ENCODE results near the gene CAMK1D. TPM values are rescaled to one million over a fixed set of nuclear protein-coding genes. Genes with fewer than 3 reads are reported as not detected.

The CAMK1D gene
- polyA plus RNA-seq, 1 donor from 2014 or later, result 41.4 TPM

DNA sequence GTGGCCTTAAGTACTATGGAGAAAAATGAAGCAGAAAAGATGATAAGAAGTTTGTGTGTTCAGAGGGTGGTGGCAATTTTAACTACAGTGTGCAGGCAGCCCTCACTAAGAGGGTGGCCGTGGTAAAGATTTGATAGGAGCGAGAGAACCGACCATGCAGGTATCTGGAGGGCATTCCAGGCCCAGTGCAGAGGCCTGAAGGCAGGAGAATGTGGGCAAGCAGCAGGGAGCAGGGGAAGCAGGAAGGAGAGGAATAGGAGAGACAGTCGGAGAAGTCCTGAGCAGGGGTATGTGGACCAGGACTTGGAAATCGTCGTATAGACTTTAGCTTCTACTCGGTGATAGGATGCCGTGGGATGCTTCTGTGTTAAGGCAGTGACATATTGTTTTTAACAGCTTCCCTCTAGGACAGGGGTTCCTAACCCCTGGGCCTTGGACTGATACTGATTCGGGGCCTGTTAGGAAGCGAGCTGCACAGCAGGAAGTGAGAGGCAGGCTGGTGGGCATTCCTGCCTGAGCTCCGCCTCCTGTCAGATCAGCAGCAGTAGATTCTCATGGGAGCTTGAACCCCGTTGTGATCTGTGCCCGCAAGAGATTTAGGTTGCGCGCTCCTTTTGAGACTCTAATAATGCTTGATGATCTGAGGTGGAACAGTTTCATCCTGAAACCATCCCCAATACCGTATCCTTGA lies 425.0 kb downstream of the CAMK1D start:
- H3K36me3 Mint-ChIP-seq, result peaks cover 20% of the 10 kb centered on the region
- no peaks in the 10 kb centered on the region for H3K9me3 Mint-ChIP-seq
- peaks cover 15 to 21% (median 20%) of the 10 kb centered on the region in 3 donors for H3K4me1 Mint-ChIP-seq
- H3K4me3 Mint-ChIP-seq, result peak overlapping the region in 2 of 4 donors; percentile 9 to 44
- H3K27ac Mint-ChIP-seq, result peak overlapping the region in 2 of 3 donors; percentile 18 to 45
- H3K27me3 Mint-ChIP-seq, result no peaks in the 10 kb centered on the region

DNA sequence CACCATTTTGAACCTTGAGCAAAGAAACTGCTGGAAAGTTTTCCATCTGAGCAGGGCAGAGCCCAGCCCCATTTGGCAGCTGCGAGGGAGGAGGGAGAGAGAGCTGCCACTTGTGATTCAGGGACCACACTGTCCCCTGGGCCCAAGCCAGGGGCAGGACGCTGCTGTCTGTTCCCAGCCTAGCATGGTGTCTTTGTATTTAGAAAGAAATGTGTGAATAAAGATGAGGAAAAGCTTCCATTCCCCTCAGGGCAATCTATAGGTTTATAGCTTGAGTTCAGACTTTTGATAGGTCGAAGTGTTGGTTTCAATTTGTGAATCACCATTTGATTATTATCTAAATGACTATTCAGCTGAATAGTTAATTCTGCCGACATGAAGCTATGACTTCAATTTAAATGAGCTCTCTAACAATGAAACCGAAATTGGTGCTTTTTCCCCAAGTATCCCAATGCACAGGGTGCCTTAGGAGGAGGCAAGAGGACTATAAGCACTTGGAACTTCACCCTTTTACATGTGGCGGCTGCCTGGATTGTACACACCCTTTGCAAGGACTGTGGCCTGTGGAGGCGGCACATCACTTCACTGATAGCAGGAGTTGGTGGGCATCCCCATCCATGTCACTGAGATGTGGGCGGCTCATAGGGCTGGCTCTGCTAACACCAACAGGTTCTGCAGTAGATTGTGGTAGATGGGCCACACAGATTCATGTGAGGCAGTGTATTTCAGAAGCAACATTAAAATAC lies 428.7 kb downstream of the CAMK1D start:
- H3K4me3 Mint-ChIP-seq, result no peak overlapping the region
- H3K4me1 Mint-ChIP-seq, result peaks cover 10 to 26% (median 12%) of the 10 kb centered on the region in 3 donors
- peaks cover 13% of the 10 kb centered on the region for H3K36me3 Mint-ChIP-seq
- H3K9me3 Mint-ChIP-seq, result no peaks in the 10 kb centered on the region
- H3K27ac Mint-ChIP-seq, result peak overlapping the region in 1 of 3 donors; percentile 13
- no peaks in the 10 kb centered on the region for H3K27me3 Mint-ChIP-seq

DNA sequence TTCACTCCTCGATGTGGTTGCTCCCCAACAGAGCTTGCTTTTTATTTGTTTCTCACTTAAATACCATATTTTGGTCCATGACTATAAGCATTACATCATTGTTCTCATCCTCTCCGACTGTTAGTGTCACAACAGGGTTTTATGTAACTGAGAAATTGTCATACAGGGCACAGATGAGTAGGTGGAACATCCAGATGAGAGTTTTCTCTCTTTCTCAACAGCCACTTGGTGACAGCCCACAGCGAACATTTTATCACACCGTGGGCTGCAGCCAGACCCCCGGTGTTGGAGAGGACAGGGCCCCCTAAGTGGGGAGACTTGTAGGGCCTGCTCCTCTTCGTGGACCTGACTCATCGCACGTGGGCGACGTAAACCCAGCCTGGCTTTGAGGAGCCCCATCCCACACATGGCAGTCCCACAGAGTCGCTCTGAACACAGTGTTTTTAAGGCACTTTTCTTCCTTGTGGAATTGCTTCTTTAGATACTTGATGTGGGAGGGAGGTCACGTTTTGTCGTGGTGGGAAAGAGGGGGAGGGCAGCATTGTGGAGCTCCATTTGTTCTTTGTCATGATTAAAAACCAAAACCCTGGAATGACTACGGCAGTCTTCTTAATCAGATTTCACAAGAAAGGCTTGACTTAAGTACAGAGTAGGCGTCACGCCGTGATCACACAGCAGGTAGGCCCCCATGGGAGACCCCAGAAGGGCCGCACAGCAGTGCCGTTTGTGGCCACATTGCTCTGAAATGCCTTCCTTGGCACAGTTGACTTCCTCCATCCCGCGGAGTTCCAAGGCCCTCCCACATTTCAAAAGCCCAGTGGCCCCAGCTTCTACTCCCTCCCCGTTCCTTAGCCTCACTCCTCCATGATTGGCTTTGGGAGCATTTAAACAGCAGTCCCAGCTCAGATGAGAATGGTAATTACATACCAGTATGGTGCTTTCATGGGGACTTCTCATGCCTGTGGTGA lies 431.6 kb downstream of the CAMK1D start:
- no peaks in the 10 kb centered on the region for H3K9me3 Mint-ChIP-seq
- H3K36me3 Mint-ChIP-seq, result peaks cover 12% of the 10 kb centered on the region
- peaks cover 3 to 15% (median 8%) of the 10 kb centered on the region in 3 donors for H3K4me1 Mint-ChIP-seq
- H3K27ac Mint-ChIP-seq, result no peak overlapping the region
- H3K27me3 Mint-ChIP-seq, result no peaks in the 10 kb centered on the region
- H3K4me3 Mint-ChIP-seq, result no peak overlapping the region

DNA sequence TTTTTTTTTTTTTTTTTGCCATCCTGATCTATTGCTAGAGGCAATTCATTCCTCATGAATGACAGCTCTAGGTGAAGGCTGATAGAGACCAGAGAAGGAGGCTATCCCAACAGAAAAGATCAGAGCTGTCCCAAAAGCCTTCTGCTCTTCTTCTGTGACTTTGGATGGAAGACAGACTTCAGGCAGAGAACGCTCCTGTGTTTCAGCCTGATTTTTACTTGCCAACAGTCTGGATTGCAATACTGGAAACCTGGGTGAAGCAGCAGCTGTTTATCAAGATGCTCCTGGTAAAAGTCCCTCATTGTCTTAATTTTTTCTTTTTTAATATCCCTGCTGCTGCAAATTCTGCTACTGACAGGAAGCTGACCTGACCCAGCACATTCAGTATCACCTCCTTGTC lies 432.6 kb downstream of the CAMK1D start:
- Mint-ChIP-seq H3K27ac (no peak overlapping the region), H3K27me3 (no peaks in the 10 kb centered on the region), H3K36me3 (peaks cover 11% of the 10 kb centered on the region), H3K4me1 (peaks cover 3 to 15% (median 8%) of the 10 kb centered on the region in 3 donors), H3K4me3 (no peak overlapping the region), H3K9me3 (no peaks in the 10 kb centered on the region)

DNA sequence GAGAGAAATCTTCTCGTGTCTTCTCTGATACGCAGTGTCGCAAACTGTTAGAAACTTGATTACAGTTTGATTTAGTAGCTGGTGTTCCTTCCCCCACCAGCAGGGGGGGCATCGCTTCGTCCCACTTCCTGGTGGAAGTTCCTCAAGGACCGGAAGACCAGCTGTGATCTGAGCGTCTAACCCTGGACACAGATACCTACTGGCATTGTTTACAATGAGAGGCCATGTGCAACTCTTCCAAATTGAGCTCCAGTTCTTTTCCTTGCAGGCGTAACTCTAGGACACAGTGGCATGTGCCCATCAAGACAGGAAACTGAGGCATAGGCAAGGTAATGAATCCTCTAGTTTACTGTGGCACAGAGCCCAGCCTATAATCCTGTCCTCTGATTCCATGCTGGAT lies 433.2 kb downstream of the CAMK1D start:
- Mint-ChIP-seq H3K27me3 (no peaks in the 10 kb centered on the region), H3K4me3 (no peak overlapping the region), H3K36me3 (peaks cover 10% of the 10 kb centered on the region), H3K9me3 (no peaks in the 10 kb centered on the region), H3K27ac (peak overlapping the region in 2 of 3 donors; percentile 46 to 67), H3K4me1 (peaks cover 3 to 15% (median 8%) of the 10 kb centered on the region in 3 donors)

DNA sequence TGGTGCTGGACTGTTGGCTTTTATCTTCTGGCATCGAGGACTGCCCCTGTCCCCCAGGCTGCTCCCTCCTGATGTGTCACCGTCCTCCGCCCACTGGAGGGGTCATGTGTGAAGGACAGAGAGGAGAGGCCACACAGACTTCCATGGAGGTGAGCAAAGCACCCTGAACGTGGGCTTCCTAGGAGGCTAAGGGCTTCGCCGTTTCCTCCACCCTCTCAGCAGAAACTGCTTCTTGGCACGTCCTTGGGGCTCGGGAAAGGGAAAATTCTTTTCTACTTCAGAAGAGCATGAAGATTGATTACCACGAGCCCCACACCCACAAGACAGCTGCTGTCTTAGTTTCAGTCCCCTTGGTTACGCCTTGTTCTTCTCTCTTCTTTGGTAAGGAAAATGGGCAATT lies 433.9 kb downstream of the CAMK1D start:
- Mint-ChIP-seq H3K27me3 (no peaks in the 10 kb centered on the region), H3K9me3 (no peaks in the 10 kb centered on the region), H3K36me3 (peaks cover 4% of the 10 kb centered on the region), H3K4me1 (peaks cover 3 to 15% (median 8%) of the 10 kb centered on the region in 3 donors), H3K27ac (no peak overlapping the region), H3K4me3 (no peak overlapping the region)

DNA sequence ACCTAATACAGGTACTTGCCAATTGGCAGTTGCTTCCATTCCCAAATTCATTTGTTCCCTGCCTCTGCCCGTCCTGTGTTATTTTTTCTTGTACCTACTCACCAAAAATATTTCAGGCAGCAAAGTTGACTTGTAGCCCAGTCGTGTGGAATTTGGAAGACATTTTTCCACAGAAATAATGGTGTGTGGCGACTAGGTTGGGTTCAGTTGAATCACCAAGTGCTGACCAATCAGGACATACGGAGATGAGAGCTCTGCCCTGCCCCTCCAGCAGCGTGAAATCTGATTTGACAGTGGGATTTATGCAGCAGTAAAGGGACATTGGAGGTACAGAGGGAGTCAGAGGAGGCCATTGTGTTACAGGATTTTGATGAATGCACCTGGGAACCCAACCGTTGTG lies 435.3 kb downstream of the CAMK1D start:
- no peak overlapping the region for H3K4me3 Mint-ChIP-seq
- peaks cover 3% of the 10 kb centered on the region for H3K36me3 Mint-ChIP-seq

DNA sequence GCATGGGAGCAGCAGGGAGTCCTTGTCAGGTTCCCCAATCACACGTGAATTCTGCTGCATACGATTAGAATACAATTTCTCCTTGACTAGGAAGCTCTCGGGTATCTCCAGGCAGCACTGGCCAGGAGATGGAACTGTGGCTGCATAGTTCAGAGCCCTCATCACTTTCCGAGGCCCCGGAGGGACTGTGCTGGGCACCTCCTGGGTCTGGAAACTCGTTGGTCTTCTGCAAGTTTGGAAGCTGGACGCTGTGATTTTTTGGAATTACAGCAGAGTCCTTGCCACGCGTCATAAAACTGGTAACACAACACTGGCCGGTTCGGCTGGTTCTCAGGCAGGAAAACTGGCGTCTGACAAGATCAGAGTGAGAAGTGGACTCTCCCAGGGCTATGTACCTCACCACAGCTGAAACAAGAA lies 436.1 kb downstream of the CAMK1D start:
- Mint-ChIP-seq H3K4me3 (no peak overlapping the region), H3K4me1 (peaks cover 3 to 8% (median 6%) of the 10 kb centered on the region in 3 donors), H3K27ac (no peak overlapping the region), H3K27me3 (no peaks in the 10 kb centered on the region), H3K9me3 (no peaks in the 10 kb centered on the region), H3K36me3 (peaks cover 3% of the 10 kb centered on the region)

More for the DNA sequence above, 435.3 kb downstream of the CAMK1D start:
- no peaks in the 10 kb centered on the region for H3K9me3 Mint-ChIP-seq
- no peak overlapping the region for H3K27ac Mint-ChIP-seq
- peaks cover 3 to 15% (median 8%) of the 10 kb centered on the region in 3 donors for H3K4me1 Mint-ChIP-seq
- H3K27me3 Mint-ChIP-seq, result no peaks in the 10 kb centered on the region

DNA sequence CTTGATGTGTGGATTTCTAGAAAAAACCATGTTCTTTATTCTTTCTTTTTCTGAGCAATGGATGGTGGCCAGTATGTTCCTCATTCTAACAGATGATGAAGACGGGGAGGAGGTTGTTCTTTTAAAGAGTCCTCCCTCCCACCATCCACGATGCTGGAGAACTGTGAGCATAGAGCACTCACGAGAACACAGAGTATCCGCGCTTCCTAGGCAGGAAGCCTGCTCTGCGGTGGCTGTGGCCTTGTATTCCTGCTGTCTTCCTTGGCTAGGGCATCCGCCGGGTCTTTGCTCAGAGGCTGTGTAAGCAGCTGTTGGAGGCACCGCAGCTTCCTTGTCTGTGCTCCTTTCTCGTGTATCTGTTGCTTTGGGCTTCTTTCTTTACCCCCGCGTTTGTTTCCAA lies 437.9 kb downstream of the CAMK1D start:
- peaks cover 3% of the 10 kb centered on the region for H3K36me3 Mint-ChIP-seq
- H3K27me3 Mint-ChIP-seq, result no peaks in the 10 kb centered on the region
- H3K9me3 Mint-ChIP-seq, result no peaks in the 10 kb centered on the region
- no peak overlapping the region for H3K27ac Mint-ChIP-seq
- no peak overlapping the region for H3K4me3 Mint-ChIP-seq
- peaks cover 3% of the 10 kb centered on the region in 3 donors for H3K4me1 Mint-ChIP-seq

DNA sequence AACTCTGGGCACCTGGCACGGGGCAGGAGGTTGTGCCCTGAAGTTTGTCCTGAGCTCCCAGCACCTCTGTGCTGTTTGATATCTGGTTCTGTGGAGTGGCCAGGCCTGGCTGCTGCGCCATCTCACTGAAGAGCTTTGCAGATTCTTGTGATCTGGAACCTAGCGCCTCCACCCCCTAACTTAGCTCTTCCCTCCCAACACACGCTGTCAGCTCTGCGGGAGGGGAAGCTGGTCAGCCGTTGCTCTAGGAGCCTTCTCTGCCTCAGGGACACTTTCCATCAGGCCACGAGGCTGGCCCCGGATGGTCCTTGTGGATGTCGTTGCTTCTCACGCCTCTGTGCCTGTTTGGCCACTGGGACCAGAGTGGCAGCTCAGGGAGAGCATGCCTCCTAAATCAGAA lies 438.9 kb downstream of the CAMK1D start:
- Mint-ChIP-seq H3K36me3 (no peaks in the 10 kb centered on the region), H3K27me3 (no peaks in the 10 kb centered on the region), H3K4me1 (peaks cover 0 to 3% (median 0%) of the 10 kb centered on the region in 3 donors)

DNA sequence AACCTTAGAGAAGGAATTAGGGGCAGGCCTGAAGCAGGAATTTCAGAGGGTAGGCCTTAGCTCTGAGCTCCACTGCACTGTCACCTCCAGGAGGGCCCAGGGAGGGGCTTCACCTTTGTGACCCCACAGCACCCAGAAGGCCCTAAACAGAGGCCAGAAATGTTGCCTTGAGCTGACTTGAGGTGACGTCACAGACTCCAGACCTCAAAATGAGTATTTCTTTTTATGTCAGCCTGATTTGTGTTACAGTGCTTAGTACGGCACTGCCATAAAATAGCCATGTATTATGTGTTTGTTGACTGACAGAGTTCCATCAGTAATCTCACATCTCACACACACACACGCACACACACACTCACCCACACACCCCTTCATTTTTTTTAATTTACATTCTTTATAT lies 440.9 kb downstream of the CAMK1D start:
- no peak overlapping the region for H3K27ac Mint-ChIP-seq
- H3K9me3 Mint-ChIP-seq, result no peaks in the 10 kb centered on the region
- H3K4me3 Mint-ChIP-seq, result no peak overlapping the region
- H3K27me3 Mint-ChIP-seq, result no peaks in the 10 kb centered on the region
- peaks cover 0 to 3% (median 0%) of the 10 kb centered on the region in 3 donors for H3K4me1 Mint-ChIP-seq
- H3K36me3 Mint-ChIP-seq, result no peaks in the 10 kb centered on the region

More for the DNA sequence above, 438.9 kb downstream of the CAMK1D start:
- no peak overlapping the region for H3K27ac Mint-ChIP-seq
- H3K9me3 Mint-ChIP-seq, result no peaks in the 10 kb centered on the region
- H3K4me3 Mint-ChIP-seq, result no peak overlapping the region

DNA sequence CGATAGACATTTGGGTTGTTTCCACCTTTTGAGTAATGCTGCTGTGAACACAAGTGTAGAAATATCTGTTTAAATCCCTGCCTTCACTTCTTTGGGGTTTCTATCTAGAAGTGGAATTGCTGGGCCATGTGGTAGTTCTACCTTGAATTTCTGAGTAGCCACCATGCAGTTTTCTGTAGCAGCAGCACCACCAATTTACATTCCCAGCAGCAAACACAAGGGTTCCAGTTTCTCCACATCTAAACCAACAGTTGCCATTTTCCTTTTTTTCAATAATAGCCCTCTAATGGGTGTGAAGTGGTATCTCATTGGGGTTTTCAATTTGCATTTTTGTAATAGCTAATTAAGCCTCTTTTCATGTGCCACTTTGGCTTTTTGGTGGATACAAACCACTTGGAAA lies 442.4 kb downstream of the CAMK1D start:
- Mint-ChIP-seq H3K27me3 (no peaks in the 10 kb centered on the region), H3K36me3 (no peaks in the 10 kb centered on the region), H3K9me3 (no peaks in the 10 kb centered on the region), H3K4me3 (no peak overlapping the region), H3K4me1 (no peaks in the 10 kb centered on the region), H3K27ac (no peak overlapping the region)

DNA sequence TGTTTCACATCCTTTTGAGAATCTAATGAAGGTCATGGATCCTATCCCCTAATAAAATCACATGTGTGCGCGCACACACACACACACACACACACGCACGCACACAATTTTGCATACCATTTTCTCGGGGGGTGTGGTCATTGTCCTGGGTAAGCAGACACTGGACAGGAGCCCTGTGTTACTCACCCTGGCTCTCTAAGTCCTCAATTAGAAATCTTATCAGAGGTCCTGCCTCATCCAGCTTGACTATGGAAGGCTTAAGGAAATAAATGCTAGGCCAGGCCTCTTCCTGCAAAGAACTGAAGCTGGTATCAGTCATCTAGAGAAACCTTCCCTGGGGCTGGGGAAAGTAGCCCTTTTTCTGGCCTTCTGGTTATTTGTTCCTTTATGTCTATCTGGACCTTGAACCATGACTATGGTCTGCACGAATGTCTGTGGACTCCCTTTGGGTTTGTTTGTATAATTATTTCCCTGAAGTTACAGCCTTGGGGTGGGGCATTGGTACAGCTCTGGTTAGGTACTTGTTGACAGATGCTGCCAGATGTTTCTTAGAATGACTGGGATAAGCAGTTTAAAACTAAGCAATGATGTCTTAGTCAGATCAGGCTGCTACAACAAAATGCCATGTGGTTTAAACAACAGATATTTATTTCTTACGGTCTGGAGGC lies 443.7 kb downstream of the CAMK1D start:
- Mint-ChIP-seq H3K36me3 (no peaks in the 10 kb centered on the region), H3K4me1 (no peaks in the 10 kb centered on the region)

DNA sequence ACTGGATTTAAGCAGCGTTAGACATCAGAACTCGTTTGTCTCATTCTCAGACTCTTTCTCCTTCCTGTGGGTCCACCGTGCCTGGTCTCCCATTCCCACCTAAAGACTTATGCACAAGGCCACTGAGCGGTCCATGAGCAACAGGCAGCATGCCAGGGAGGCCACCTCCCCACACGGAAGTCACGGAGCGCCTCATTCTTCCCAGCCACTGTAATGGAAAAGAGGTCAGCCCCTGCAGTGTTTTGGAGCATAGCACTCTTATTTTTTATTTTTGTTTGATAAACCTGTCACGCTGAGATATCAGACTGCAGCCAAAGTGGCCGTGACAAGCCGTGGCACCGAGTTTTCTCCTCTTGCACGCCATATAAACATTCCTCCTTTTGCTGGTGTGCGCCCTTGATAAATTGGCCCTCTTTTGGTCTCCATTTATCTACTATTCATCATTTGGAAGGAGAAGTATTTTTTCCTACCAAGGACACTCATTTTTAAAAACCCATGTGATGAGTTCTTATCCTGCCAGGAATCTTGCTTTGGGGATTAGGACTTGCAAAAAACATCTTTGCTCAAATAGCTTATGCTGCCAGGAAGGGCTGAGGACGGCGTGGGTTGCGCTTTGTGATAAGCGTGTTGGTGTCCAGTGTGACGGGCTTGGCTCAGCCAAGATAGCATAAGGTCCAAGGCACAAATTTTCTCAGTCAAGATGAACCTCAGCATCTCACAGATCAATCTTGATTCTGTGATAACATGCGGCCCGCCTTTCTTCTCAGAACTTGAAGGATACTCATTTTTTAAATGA lies 446.2 kb downstream of the CAMK1D start:
- Mint-ChIP-seq H3K27me3 (no peaks in the 10 kb centered on the region), H3K36me3 (peaks cover 3% of the 10 kb centered on the region), H3K4me3 (no peak overlapping the region), H3K4me1 (no peaks in the 10 kb centered on the region), H3K27ac (no peak overlapping the region), H3K9me3 (no peaks in the 10 kb centered on the region)

More for the DNA sequence above, 443.7 kb downstream of the CAMK1D start:
- no peak overlapping the region for H3K4me3 Mint-ChIP-seq
- H3K27ac Mint-ChIP-seq, result no peak overlapping the region
- H3K27me3 Mint-ChIP-seq, result no peaks in the 10 kb centered on the region
- H3K9me3 Mint-ChIP-seq, result no peaks in the 10 kb centered on the region
